ENCODE data around the gene SYNE1.

SYNE1 gene

GRCh38 chr6:152188011-152188410, 449.2 kb downstream of the SYNE1 start:
- Histone ChIP-seq H3K27me3 (ENCODE audit: insufficient read depth, poor library complexity, severe bottlenecking) (no peaks in the 10 kb centered on the region), H3K27ac (replicated peaks) (no peak overlapping the region), H3K4me3 (replicated peaks; ENCODE audit: insufficient read depth, low read length) (no peak overlapping the region)
- no peak for TF ChIP-seq GABPA (IDR thresholded peaks at IDR 0.05; ENCODE audit: low read depth)
- no peak for TF ChIP-seq CTCF (IDR thresholded peaks at IDR 0.05; ENCODE audit: insufficient read depth, low read length)
- no peak for TF ChIP-seq POLR2AphosphoS5 (IDR thresholded peaks at IDR 0.05; ENCODE audit: low read depth)
- no peak for TF ChIP-seq SPI1 (IDR thresholded peaks at IDR 0.05; ENCODE audit: borderline replicate concordance, low read depth)
- TF ChIP-seq, protein P1, sequence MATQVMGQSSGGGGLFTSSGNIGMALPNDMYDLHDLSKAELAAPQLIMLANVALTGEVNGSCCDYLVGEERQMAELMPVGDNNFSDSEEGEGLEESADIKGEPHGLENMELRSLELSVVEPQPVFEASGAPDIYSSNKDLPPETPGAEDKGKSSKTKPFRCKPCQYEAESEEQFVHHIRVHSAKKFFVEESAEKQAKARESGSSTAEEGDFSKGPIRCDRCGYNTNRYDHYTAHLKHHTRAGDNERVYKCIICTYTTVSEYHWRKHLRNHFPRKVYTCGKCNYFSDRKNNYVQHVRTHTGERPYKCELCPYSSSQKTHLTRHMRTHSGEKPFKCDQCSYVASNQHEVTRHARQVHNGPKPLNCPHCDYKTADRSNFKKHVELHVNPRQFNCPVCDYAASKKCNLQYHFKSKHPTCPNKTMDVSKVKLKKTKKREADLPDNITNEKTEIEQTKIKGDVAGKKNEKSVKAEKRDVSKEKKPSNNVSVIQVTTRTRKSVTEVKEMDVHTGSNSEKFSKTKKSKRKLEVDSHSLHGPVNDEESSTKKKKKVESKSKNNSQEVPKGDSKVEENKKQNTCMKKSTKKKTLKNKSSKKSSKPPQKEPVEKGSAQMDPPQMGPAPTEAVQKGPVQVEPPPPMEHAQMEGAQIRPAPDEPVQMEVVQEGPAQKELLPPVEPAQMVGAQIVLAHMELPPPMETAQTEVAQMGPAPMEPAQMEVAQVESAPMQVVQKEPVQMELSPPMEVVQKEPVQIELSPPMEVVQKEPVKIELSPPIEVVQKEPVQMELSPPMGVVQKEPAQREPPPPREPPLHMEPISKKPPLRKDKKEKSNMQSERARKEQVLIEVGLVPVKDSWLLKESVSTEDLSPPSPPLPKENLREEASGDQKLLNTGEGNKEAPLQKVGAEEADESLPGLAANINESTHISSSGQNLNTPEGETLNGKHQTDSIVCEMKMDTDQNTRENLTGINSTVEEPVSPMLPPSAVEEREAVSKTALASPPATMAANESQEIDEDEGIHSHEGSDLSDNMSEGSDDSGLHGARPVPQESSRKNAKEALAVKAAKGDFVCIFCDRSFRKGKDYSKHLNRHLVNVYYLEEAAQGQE (IDR thresholded peaks at IDR 0.05; ENCODE audit: insufficient replicate concordance, low read depth): no peak
- DNase-seq (ENCODE audit: low read depth in 1 of 2, low spot score in 1 of 2): no peak

DNA sequence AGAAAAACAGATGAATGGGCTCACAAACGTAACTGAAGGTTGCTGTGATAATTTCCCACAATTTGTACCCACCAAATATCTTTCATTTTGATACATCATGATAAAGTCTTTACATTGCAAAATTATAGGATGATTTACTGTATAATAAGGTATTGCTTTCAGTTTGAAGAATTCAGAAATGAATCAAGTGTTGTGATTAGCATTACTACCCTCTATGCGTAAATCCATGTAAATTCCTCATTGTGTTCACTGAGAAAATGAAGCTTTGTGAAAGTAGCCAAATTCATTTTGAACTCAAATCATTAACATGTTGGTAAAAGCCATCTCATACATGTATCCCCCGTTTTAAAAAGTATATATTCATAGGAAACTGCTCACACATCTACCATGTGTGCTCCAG, 450.3 kb downstream of the SYNE1 start:
- TF ChIP-seq SPI1 (IDR thresholded peaks at IDR 0.05; ENCODE audit: borderline replicate concordance, low read depth): no peak
- TF ChIP-seq GABPA (IDR thresholded peaks at IDR 0.05; ENCODE audit: low read depth): no peak
- TF ChIP-seq, protein P1 (IDR thresholded peaks at IDR 0.05; ENCODE audit: insufficient replicate concordance, low read depth): no peak
- TF ChIP-seq CTCF (IDR thresholded peaks at IDR 0.05; ENCODE audit: insufficient read depth, low read length): no peak
- no peak for TF ChIP-seq POLR2AphosphoS5 (IDR thresholded peaks at IDR 0.05; ENCODE audit: low read depth)
- DNase-seq (ENCODE audit: low read depth in 1 of 2, low spot score in 1 of 2): no peak
- Histone ChIP-seq H3K27ac (replicated peaks) (no peak overlapping the region), H3K27me3 (ENCODE audit: insufficient read depth, poor library complexity, severe bottlenecking) (no peaks in the 10 kb centered on the region), H3K4me3 (replicated peaks; ENCODE audit: insufficient read depth, low read length) (no peak overlapping the region)

- no peak overlapping the region for H3K4me3 ChIP-seq (replicated peaks; ENCODE audit: insufficient read depth, low read length)
- DNase-seq (ENCODE audit: low read depth in 1 of 2, low spot score in 1 of 2): no peak
- no peak overlapping the region for H3K27ac ChIP-seq (replicated peaks)
- H3K27me3 ChIP-seq (ENCODE audit: insufficient read depth, poor library complexity, severe bottlenecking): no peaks in the 10 kb centered on the region
- TF ChIP-seq GABPA (IDR thresholded peaks at IDR 0.05; ENCODE audit: low read depth) (no peak), CTCF (IDR thresholded peaks at IDR 0.05; ENCODE audit: insufficient read depth, low read length) (no peak), POLR2AphosphoS5 (IDR thresholded peaks at IDR 0.05; ENCODE audit: low read depth) (no peak), SPI1 (IDR thresholded peaks at IDR 0.05; ENCODE audit: borderline replicate concordance, low read depth) (no peak)
- TF ChIP-seq, protein P1 (IDR thresholded peaks at IDR 0.05; ENCODE audit: insufficient replicate concordance, low read depth): no peak
Observed at GRCh38 chr6:152184917-152185574, 452.1 kb downstream of the SYNE1 start.

All from HL-60 (cell line).